ENCODE data around the gene CDK3.
A peak's percentile ranks its signal among the peaks of the same experiment; 100 is the strongest.
"Not testable (repeated sequence)": the region's sequence is repeated elsewhere in the genome, so short reads cannot be mapped to it uniquely, and the experiment has no call there.

The CDK3 gene

DNA sequence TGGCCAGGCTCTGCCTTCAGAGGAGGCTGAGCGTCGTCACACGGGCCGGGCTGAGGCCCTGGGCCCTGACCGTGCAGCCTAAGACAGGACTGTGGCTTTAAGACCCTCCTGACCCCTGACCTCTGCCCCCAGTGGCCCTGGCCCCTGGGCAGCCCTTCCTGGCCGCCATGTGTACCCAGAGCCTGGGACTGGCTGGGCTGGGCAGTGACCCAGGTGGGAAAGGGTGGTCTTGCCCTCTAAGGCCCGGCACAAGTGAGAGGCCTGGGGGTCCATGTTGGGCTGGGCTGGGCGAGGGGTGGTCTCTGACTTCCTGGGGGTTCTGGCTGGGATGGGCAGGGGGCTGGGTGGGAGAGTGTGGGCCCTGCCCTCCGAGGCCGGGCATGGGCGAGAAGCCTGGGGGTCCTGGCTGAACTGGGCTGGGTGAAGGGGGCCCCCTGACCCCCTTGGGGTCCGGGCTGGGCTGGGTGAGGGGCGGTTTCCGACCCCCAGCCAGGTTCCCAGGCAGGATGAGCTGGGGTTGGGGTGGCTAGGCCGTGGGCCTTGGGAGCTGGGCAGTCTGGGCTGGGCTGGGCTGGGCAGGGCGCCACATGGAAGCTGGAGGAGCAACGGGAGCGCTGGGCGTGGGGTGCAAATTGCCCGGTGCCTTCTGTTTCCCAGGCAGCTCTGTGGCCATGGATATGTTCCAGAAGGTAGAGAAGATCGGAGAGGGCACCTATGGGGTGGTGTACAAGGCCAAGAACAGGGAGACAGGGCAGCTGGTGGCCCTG is at the start of gene CDK3:
Gene CDK3, plus strand, starts transcription at position 101 of the 767 bp plus-strand sequence. Its CDS starts 571 bp downstream, at position 672.
- DNase-seq: no peak

DNA sequence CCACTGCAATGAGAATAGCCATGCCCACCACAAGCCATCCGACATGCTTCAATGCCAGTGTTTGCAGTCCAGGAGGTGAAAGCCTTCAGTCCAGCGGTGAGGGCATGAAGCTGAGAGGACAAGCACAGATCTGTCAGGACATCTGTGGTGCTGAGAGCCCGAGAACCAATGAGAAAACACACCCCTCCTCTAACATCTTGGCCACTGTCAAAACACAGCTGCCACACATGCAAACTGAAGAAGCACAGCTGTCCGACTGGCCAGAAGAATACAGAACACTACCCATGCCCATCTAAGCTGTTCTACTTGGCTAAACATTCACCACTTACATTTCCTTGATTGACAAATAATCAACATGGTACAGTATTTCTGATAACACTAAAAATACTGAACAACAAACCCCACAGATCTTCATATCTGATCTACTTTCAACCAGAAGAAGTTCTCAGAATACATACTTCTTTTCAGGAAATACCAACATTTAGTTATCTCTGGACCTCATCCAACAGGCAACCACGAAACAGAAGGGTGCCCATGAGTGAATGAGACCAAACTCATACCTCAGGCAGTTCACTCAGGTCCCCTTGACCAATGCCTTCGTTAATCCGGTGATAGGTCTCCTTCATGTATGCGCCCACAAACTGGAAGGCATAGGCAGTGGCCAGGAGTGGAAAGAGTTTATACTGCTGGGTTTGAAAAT is 49.6 kb upstream of the CDK3 start:
- no peak for DNase-seq

DNA sequence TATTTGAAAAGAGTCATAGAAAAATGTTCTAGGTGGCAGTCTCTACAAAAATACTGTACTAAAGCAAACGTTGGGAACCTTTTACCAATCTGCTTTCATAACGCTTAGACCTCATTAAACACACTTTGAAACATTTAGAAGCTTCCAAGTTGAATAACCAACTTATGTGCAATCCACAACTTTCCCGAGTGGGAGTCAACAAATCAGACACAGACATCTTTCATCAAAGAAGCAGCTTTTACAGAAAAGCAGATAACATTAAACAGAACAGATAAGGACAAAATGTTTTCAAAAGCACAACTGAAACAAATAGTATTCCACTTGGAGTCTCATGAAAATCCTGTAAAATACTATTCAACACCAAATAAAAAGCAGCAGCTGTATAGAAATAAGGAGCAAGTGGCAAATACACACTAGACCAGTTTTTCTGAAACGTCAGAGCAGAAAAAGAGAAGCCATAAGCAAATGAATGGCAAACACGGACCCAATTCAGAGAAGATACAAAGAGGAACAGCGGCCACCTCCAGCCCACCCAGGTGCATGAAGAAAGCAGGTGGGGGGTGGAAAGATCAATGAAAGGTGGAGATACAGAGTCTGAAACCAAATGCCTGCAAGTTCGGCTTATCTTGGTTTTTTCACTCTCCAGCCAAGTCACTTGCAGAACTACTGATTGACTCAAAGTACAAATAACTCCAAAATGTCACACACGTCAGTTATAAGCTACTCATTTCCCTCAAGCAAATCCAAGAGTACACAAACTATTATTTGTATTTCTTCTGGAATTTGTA is 41.4 kb upstream of the CDK3 start:
- no peak for DNase-seq

DNA sequence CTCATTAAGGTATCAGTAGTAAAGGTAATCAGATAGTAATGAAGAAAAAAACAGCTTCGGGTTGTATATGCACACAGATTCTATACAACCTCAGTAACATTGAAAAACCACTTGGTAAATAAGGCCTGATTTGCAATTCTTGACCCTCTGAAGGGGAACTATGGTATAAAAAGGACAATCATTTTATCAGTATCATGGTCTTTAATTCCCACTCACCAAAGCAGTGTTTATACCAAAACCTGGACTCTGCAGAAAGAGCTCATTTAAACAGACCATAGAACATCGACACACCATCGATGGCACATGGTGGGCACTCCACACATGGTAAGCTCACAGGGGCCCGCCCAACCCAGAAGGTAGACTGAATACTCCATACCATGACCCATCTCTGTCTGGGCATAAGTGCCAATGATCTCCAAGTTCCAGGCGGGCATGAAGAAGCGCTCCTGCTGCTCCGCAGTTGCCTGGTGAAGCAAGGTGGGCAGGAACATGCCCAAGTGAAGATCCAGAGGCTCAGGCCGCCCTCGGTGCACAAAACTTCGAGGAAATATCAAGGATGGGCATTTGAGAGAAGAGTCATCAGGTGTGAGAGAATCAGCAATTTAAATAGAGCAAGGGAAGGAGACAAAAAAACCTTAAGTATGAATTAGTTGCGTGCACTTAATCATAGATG is 40.7 kb upstream of the CDK3 start:
- no peak for DNase-seq

DNA sequence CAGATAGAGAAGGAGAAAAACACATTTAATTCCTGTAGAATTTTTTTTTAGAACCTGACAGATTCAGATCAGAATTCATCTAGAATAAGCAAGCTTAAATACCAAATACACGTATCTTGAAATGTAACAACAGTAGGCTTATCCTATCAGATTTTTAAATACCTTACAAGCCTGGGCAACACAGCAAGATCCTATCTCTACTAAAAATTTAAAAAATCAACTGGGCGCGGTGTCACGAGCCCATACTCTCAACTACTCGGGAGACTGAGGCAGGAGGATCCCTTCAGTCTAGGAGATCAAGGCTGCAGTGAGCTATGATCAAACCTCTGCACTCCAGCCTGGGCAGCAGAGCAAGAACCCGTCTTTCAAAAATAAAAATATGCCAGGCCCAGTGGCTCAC is 35.2 kb upstream of the CDK3 start:
- DNase-seq: no peak

DNA sequence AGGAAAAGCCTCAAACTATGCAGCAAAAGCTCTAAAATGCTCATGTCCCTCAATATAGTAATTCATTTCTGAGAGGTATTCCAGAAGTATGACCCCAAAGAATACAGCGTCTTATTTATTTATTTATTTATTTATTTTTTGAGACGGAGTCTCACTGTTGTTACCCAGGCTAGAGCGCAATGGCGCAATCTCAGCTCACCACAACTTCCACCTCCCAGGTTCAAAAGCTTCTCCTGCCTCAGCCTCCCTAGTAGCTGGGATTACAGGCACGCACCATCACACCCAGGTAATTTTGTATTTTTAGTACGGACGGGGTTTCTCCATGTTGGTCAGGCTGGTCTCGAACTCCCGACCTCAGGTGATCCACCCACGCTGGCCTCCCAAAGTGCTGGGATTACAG is 31.6 kb upstream of the CDK3 start:
- DNase-seq: not testable (repeated sequence)

DNA sequence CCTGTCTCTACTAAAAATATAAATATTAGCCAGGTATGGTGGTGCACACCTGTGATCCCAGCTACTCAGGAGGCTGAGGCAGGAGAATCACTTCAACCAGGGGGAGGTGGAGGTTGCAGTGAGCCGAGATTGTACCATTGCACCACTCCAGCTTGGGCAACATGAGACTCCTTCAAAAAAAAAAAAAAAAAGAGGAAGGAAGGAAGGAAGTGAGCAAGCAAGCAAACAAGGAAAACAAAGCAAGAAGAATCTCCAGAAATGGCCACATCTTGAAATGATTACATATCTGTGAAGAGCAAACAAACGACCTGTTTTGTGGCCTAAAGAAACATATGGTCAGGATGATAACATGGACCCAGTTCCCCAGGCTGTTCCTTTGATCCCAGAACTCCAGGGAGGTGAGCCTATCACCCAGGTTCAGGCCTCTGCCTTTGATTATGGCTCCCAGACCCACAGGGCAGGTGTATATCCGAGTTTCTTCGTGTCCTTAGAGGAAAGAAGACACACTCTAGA is 30.6 kb upstream of the CDK3 start:
- no peak for DNase-seq

DNA sequence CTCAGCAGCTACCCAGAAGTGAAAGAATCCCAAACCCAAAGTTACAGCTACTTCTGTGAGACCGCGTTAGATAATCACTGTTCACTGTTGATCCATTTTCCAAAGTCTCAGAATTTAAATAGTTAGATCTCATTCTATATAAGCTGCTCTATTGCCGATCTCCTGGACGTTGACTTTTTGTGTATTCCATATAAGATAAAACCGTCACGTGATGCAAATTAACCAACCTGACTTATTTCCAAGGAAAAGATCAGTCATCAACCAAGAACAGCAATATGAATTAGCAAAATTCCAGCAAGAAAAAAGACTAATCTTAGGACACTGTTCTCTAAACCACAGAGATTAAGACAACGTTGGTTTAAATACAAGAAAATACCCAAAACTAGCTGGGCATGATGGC is 30.0 kb upstream of the CDK3 start:
- no peak for DNase-seq

DNA sequence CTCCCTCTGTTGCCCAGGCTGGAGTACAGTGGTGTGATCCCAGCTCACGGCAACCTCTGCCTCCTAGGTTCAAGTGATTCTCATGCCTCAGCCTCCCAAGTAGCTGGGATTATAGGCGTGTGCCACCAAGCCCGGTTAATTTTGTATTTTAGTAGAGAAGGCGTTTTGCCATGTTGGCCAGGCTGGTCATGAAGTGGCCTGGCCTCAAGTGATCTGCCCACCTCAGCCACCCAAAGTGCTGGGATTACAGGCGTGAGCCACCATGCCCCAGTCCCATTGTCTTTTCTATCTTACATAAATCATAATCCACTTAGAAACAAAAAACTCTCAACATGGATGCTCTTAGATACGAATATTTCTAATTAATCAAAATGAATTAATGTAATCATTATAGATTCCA is 25.5 kb upstream of the CDK3 start:
- DNase-seq: not testable (repeated sequence)

DNA sequence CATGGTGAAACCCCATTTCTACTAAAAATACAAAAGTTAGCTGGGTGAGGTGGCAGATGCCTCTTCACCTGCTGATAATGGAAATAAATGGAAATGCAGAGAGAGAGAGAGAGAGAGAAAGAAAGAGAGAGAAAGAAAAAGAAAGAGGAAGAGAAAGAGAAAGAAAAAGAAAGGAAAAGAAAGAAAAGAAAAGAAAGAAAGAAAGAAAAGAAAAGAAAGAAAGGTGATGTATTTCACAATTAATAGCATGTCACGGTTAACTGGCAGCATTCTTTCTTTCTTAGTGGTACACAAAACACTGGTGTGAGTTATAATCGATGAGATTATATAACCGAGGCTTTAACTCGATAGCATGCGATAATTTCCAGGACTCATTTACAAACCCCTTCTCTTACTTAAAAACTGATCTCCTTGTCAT is 24.9 kb upstream of the CDK3 start:
- no peak for DNase-seq

DNA sequence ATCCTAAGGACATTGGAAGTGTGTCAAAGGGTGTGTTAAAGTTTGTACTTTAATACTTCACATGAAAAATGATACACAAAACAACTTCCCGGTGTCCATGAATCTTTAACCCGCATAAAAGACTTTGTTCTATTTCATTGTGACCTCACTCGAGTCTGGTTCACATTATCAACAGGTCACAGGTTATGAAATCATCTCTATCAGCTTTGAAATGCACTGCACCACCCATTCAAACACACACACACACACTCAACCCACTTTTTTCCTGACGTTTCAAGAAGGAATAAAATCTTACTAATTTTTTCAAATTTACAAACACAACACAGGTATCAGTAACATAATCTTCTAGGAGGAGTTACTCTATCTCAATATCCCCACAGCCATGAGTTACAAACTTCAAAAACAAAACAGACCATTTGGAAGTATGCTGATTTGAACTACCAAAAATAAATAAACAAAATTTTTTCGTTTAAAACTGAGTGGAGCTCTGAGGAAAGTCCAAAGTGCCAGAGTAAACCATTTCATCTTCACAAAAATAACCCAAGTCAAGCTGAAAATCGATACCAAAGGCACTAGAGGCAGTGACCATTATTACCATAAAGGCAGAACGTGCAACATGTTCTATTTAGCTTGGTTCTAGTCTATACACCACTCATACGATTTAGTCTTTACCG is 24.3 kb upstream of the CDK3 start:
- no peak for DNase-seq

DNA sequence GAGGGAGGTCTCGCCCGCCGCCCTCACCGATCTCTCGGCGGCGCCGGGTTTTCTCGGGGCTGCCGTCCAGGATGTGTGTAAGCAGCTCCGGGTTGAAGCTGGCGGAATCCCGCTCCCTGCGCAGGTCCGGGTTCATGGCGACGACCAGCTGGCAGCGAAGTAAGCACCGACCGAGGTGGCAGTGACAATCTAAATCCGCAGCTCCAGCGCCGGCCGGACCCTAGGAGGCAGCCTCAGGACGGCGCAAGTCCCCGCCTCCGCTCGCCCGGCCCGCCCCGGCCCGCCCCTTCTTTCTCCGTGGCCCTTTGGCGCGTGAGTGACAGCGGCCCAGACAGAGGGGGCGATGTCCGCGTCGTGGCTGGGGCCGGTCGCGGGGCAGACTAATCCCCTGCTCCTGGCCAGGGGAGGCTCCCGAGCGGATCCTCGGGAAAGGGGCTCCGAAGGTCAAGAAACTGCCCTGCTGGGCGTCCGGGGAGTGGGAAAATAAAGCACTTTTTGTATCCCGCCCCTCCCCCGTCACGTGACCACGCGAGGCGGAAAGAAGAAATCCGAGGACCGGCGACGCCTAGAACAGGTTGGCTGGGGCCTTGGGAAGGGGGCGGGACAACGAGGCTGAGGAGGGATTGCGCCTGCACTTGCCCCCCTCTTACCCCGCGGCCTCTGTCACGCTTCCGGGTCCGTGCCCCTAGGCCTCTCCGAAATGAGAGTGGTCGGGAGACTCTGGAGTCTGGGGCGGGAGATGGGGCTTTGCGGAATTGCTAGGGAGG is 21.5 kb upstream of the CDK3 start, which contains the start of the genes ACOX1 and TEN1:
Gene ACOX1, minus strand, starts transcription at position 229 of the 767 bp plus-strand sequence. Its CDS starts 93 bp downstream, at position 136.
Gene TEN1, plus strand, starts transcription at position 303 of the 767 bp plus-strand sequence. CDS start 6,953 bp downstream, outside the sequence.
- DNase-seq: peak; percentile 96

DNA sequence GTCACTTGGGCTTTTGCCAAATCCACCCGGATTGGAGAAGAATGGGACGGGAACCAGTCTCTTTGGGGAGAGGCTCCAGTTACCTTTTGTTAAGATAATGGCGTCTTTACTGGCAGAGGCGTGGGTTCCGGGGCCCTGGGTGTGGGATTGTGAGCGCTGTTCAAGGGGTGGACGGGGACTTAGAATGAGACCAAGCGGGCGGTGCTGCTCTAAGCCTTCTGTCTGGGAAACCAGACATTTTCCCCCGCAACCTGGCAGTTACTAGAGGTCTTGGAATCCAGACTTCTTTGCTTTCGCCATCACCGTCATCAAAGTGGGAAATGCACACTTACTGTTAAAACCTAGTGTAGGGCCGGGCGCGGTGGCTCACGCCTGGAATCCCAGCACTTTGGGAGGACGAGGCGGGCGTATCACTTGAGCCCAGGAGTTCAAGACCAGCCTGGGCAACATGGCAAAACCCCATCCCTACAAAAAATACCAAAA is 20.9 kb upstream of the CDK3 start:
- DNase-seq: peak; percentile 26

DNA sequence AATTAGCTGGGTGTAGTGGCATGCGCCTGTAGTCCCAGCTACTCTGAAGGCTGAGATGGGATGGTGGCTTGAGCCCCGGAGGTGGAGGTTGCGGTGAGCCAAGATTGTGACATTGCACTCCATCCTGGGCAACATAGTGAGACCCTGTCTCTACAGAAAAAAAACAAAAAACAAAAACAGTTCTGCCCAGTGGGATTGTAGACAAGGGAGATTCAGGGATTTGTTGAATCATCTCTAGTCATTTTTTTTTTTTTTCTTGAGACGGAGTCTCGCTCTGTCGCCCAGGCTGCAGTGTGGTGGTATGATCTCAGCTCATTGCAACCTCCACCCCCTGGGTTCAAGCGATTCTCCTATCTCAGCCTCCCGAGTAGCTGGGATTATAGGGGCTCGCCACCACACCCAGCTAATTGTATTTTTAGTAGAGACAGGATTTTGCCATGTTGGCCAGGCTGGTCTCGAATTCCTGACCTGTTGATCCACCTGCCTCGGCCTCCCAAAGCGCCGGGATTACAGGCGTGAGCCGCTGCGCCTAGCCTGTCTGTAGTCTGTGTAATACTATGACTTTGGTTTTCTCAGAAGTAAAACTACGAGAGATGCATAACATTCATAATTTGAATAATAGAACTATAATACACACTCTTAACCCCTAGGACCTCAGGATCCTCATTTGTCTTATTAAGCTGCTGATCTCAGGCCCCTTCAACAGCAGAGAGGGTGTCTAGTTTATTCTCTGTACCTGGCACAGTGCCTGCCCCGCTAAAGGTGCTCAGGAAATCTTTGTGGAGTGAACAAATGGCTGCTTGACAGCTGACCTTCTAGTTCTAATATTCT is 20.3 kb upstream of the CDK3 start:
- no peak for DNase-seq

DNA sequence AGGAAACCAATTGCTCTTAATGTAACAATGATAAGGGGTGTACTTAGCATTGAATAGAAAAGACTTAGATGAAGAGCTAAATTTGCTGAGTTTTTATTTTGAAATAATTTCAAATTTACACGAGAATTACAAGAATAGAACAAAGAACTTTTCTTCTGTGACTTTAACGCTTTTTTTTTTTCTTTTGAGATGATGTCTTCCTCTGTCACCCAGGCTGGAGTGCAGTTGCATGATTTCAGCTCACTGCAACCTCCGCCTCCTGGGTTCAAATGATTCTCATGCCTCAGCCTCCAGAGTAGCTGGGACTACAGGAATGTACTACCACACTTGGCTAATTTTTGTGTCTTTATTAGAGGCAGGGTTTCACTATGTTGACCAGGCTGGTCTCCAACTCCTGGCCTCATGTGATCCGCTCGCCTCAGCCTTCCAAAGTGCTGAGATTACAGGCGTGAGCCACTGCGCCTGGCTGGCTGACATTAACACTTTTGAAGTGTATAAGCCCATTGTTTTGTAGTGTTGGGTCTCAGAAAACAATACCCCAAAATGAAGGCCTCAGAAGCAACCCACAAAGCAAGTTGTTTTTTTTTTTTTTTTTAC is 19.5 kb upstream of the CDK3 start:
- DNase-seq: no peak

DNA sequence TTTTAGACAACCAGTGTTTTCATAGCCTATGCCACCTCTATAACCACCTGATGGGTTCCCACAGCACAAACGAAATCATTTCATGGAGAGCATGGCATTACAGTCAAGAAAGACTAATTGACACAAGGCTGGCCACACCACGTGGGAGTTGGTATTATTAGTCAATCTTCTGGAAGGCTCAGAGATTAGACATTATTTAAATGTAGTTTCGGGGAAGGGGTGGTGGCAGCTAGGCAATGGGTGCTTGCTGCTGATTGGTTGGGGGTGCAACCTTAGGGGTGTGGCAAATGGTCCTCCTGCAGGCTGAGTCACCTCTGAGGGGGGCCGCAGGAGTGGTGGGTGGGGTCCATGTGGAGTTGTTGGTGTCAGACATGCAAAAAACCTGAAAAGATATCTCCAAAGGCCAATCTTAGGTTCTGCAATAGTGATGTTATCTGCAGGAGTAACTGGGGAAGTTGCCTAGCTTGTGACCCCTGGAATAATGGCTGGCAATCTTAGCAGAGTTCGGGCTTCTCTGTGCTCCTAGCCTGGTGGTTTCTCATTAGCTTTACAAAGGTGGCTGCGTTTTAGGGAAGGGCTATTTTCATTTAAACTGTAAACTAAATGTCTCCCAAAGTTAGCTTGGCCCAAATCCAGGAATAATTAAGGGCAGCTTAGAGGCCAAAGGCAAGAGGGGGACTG is 17.0 kb upstream of the CDK3 start:
- no peak for DNase-seq

DNA sequence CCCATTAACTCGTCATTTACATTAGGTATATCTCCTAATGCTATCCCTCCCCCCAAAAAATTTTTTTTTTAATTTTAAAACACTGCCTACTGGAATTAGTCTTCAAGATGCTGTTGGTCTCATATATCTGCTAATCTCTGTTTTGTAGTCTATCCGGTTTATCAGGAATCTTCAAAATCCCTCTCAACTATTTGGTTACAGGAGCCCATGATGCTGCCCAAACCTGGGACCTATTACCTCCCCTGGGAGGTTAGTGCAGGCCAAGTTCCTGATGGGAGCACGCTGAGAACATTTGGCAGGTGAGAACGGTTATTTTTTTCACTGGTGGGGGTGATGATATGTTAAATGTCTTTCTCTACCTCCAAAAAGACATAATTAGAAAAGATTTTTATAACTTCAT is 14.7 kb upstream of the CDK3 start:
- DNase-seq: no peak

DNA sequence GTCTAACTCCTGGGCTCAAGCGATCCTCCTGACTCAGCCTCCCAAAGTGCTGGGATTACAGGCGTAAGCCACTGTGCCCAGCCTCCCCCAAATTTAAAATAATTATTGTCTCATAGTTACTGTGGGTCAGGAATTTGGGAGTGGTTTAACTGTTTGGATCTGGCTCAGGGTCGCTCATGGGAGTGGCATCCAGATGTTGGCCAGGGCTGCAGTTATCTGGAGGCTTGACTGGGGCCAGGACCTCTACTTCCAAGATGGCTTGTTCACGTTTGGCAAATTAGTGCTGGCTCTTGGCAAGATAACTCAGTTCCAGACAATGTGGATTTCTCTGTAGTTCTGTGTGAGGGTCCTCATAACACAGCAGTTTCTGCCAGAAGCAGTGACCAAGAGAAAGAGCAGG is 13.6 kb upstream of the CDK3 start:
- no peak for DNase-seq

DNA sequence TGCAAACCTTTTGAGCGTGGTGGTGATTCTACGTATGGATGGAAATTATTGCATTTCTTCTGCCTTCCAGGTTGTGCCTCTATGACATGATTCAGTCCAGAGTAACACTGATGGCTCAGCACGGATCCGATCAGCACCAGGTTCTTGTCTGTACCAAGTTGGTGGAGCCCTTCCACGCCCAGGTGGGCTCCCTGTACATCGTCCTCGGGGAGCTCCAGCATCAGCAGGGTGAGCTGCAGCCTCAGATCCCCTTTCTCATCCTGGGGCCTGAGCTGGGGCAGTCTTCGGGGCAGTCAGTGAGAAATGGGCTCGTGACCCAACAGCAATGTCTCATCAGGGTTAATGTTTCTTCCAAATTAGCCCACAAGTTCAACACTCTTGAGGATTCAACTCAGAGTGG is 9.3 kb upstream of the CDK3 start:
- DNase-seq: no peak

Data from NK-92 treated with Interleukin-12 subunit alpha and Interleukin-12 subunit beta, amount 100 ng/mL, for 24 hours (cell line).